ENCODE results near the gene NUDT5. TPM values are rescaled to one million over a fixed set of nuclear protein-coding genes. Genes with fewer than 3 reads are reported as not detected.

Gene NUDT5
- total RNA-seq, 1 experiment from 2014 or later, result 117 TPM

DNA sequence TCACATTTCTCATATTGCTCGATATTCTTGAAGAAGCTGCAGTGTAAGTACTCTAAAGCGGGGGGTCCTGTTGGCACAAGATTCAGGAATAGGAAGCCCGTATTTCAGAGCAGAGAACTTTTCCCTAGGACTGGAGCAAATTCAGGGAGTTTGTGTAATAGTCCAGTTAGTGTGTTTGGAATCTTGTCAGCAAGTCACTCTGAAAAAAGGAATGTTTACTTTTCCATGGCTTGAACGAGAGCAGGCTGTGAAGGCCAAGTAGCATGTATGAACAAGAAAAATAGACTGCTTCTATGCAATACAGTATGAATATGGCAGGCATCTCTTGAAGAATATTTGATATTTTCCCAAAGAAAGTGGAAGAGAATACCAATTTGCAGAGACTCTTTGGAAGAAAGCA lies 40.1 kb upstream of the NUDT5 start:
- H3K4me1 Mint-ChIP-seq, result no peaks in the 10 kb centered on the region
- H3K27me3 Mint-ChIP-seq (ENCODE audit: low read depth), result no peaks in the 10 kb centered on the region
- no peaks in the 10 kb centered on the region for H3K4me1 ChIP-seq (ENCODE audit: insufficient read depth, low read length)
- TF ChIP-seq, protein P1, sequence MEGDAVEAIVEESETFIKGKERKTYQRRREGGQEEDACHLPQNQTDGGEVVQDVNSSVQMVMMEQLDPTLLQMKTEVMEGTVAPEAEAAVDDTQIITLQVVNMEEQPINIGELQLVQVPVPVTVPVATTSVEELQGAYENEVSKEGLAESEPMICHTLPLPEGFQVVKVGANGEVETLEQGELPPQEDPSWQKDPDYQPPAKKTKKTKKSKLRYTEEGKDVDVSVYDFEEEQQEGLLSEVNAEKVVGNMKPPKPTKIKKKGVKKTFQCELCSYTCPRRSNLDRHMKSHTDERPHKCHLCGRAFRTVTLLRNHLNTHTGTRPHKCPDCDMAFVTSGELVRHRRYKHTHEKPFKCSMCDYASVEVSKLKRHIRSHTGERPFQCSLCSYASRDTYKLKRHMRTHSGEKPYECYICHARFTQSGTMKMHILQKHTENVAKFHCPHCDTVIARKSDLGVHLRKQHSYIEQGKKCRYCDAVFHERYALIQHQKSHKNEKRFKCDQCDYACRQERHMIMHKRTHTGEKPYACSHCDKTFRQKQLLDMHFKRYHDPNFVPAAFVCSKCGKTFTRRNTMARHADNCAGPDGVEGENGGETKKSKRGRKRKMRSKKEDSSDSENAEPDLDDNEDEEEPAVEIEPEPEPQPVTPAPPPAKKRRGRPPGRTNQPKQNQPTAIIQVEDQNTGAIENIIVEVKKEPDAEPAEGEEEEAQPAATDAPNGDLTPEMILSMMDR (conservative IDR thresholded peaks at IDR 0.05), result no peak
- H3K14ac ChIP-seq (ENCODE audit: insufficient read depth, low read length), result no peak overlapping the region
- no peak overlapping the region for H2BK15ac ChIP-seq (ENCODE audit: low read depth, low read length)
- H3K27ac Mint-ChIP-seq, result no peak overlapping the region
- no peaks in the 10 kb centered on the region for H3K79me2 ChIP-seq (ENCODE audit: insufficient read depth, low read length)
- H3K18ac ChIP-seq (ENCODE audit: insufficient read length, low read depth, low read length), result no peak overlapping the region
- no peak overlapping the region for H2AFZ ChIP-seq (ENCODE audit: low read length)
- H4K91ac ChIP-seq (ENCODE audit: insufficient read length, low read depth, low read length), result no peak overlapping the region
- H2BK120ac ChIP-seq (ENCODE audit: low read depth, low read length, poor library complexity, severe bottlenecking), result no peak overlapping the region
- H3K27ac ChIP-seq (ENCODE audit: insufficient read length, low read depth, low read length), result no peak overlapping the region
- H2AK5ac ChIP-seq (ENCODE audit: insufficient read length, low read length), result no peak overlapping the region
- no peak overlapping the region for H3K4me3 Mint-ChIP-seq
- H3K27me3 ChIP-seq (ENCODE audit: insufficient read depth, low read length), result no peaks in the 10 kb centered on the region
- no peaks in the 10 kb centered on the region for H3K9me3 ChIP-seq (ENCODE audit: control insufficient read depth, low read depth, low read length)
- no peak for DNase-seq
- H3K56ac ChIP-seq (ENCODE audit: insufficient read length, low read depth, low read length), result no peak overlapping the region
- H2BK5ac ChIP-seq (ENCODE audit: insufficient read length, low read length), result no peak overlapping the region
- WGBS (ENCODE audit: extremely low coverage, insufficient read length, low lambda C conversion rate), result no CpG with 5 or more reads among the region's 4 CpGs
- no peak overlapping the region for H3T11ph ChIP-seq (ENCODE audit: low read length)
- no peak overlapping the region for H3K9ac ChIP-seq (ENCODE audit: extremely low read depth, insufficient read length, low read length)
- H3K79me1 ChIP-seq (ENCODE audit: insufficient read depth, low read depth, low read length, poor library complexity, severe bottlenecking), result no peaks in the 10 kb centered on the region
- H4K20me1 ChIP-seq (ENCODE audit: control insufficient read depth, insufficient read depth, insufficient read length), result no peaks in the 10 kb centered on the region
- no peaks in the 10 kb centered on the region for H3K9me3 Mint-ChIP-seq
- peaks cover 37 to 78% (median 64%) of the 10 kb centered on the region in 3 experiments for H3K36me3 Mint-ChIP-seq (ENCODE audit: insufficient read depth in 1 of 3, low read depth in 3 of 3)
- no peak overlapping the region for H2BK20ac ChIP-seq (ENCODE audit: low read depth, low read length, poor library complexity, severe bottlenecking)
- H3K4ac ChIP-seq (ENCODE audit: low read depth, low read length), result no peak overlapping the region
- H3K23ac ChIP-seq (ENCODE audit: insufficient read length, low read depth, low read length), result no peak overlapping the region
- no peak overlapping the region for H4K5ac ChIP-seq (ENCODE audit: insufficient read length, low read depth, low read length)
- no peak overlapping the region for H4K8ac ChIP-seq (replicated peaks; ENCODE audit: insufficient read length, low read depth, low read length)
- H3K4me2 ChIP-seq (ENCODE audit: insufficient read depth, insufficient read length, low read length), result no peak overlapping the region
- no peaks in the 10 kb centered on the region for H3K23me2 ChIP-seq (ENCODE audit: insufficient read length, low read depth, low read length, poor library complexity, severe bottlenecking)
- H2BK12ac ChIP-seq (ENCODE audit: insufficient read length, low read depth, low read length), result no peak overlapping the region

Data from H9 (cell line).